ENCODE data around the gene TRAPPC2L.

Gene TRAPPC2L

DNA sequence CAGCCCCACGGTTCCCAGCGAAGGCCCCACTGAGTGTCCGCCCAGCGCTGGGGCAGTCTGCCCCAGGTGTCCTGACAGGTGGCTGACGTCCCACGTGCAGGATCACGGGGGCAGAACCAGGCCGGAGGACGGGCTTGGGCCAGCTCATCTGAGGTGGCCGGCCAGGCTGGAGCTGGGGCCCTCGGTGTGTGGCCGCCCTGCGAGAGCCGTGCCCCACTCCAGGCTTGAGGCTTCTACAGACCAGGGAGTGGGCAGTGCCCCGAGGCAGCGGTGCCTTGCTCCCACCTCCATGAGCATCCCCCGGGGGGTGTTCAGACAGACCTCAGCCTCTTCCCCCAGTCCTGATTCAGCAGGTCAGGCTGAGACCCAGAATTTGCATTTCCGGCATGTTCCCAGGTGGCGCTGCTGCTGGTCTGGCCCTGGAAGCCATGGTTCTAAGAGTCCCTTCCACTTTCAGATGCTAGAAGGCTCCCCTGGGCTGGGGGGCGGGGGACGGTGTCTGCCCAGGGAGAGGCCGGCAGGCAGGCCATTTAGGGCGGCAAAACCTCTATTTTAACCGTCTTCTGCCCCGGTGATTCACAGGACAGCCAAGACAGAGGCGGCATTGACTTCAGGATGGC, 44.9 kb downstream of the TRAPPC2L start:
- TF ChIP-seq CTCF (conservative IDR thresholded peaks at IDR 0.05; ENCODE audit: low read length): no peak
- H3K4me3 ChIP-seq (ENCODE audit: low read length): no peak overlapping the region
- no peak for DNase-seq (ENCODE audit: low read depth)

DNA sequence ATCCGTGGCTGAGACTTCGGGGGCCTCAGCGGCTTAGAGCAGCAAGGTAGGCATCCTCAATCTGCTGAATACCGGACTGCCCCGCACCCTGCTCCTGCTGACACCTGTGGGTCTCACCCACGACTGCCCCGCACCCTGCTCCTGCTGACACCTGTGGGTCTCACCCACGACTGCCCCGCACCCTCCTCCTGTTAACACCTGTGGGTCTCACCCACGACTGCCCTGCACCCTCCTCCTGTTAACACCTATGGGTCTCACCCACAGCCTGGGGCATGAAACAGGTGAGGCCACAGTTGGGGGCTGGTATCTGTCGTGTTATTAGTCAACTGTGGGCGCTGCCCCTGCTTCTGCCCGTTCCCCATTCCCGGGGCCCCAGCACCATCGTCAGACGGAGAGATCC, 45.8 kb downstream of the TRAPPC2L start:
- no peak for DNase-seq (ENCODE audit: low read depth)
- no peak for TF ChIP-seq CTCF (conservative IDR thresholded peaks at IDR 0.05; ENCODE audit: low read length)
- H3K4me3 ChIP-seq (ENCODE audit: low read length): no peak overlapping the region

GRCh38 chr16:88903267-88903666, 46.3 kb downstream of the TRAPPC2L start:
- no peak overlapping the region for H3K4me3 ChIP-seq (ENCODE audit: low read length)
- no peak for TF ChIP-seq CTCF (conservative IDR thresholded peaks at IDR 0.05; ENCODE audit: low read length)
- DNase-seq (ENCODE audit: low read depth): no peak

DNA sequence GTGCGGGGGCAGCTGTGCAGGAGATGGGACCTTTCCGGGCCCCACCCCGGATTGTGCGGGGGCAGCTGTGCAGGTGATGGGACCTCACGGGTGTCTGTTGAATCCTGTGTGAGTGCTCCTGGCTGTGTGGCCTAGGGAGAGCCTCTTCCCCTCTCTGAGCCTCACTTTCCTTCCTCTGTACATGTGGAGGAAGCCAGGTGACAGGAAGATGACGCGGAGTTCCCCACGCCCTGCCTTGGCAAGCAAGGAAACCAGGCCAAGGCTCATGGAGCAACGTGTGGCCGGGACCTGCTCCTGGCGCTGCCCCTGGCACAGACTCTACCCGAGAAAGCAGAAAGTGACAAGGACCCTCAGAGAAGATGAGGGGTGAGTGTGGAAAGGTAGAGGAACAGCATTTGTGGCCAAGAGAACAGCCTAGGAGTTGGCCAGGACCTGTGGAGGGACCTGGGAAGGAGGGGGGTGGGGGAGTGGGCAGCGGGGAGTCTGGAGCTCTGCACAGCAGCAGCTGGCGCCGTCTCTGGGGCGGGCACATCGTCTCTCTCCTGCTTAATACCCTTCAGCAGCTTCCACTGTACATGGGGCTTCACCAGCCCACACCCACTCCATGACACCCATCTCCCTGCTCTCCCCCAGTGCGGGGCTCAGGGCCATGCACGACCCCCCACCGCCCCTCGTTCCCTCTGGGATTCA, 47.9 kb downstream of the TRAPPC2L start:
- no peak for DNase-seq (ENCODE audit: low read depth)

DNA sequence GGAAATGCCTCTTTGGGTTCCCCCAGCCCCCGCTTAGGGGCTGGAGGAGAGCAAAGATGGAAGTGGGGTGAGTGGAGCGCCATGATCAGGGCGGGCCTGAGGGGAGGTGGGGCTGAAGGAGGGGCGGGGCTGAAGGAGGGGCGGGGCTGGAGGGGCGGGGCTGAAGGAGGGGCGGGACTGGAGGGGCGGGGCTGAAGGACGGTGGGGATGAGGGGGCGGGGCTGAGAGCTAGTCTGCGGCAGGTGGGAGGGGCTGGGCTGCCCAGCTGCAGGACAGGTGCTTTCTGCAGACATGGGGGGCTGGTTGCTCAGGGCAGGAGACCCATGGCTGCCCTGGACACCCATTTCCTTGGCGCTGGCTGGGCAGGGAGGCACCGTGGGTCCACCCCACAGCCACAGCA, 48.6 kb downstream of the TRAPPC2L start:
- H3K4me3 ChIP-seq (ENCODE audit: low read length): no peak overlapping the region
- DNase-seq (ENCODE audit: low read depth): no peak

More for the DNA sequence above, 47.9 kb downstream of the TRAPPC2L start:
- H3K4me3 ChIP-seq (ENCODE audit: low read length): no peak overlapping the region
- no peak for TF ChIP-seq CTCF (conservative IDR thresholded peaks at IDR 0.05; ENCODE audit: low read length)

DNA sequence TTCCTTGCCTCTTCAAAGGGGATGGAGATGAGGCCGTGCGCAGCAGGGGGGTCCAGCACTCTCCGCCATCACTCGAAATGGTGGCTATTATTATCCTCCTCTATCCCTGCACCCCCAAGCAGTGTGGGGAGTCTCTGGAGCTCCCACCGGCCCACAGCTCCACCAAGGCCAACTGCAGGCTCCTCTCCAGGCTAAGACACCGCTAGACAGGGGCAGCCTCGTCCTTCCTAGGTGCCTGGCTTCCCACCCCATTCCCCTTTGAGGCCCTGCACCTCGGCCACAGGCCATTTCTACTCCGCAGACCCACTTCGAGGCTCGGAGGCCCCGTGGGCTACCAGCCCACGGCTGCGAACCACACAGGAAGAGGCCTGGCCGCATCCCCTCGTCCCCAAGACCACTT, 49.1 kb downstream of the TRAPPC2L start:
- TF ChIP-seq CTCF (conservative IDR thresholded peaks at IDR 0.05; ENCODE audit: low read length): no peak
- no peak for DNase-seq (ENCODE audit: low read depth)
- H3K4me3 ChIP-seq (ENCODE audit: low read length): no peak overlapping the region

More for the DNA sequence above, 48.6 kb downstream of the TRAPPC2L start:
- no peak for TF ChIP-seq CTCF (conservative IDR thresholded peaks at IDR 0.05; ENCODE audit: low read length)

- no peak overlapping the region for H3K4me3 ChIP-seq (ENCODE audit: low read length)
- DNase-seq (ENCODE audit: low read depth): no peak
- TF ChIP-seq CTCF (conservative IDR thresholded peaks at IDR 0.05; ENCODE audit: low read length): no peak
These were observed 49.7 kb downstream of the TRAPPC2L start for GRCh38 chr16:88906535-88907105.

Data from AG10803 (cell line).